OCI-LY7 (cell line): Measurements from ENCODE around the gene MVB12B. TPM values are rescaled to one million over a fixed set of nuclear protein-coding genes. Genes with fewer than 3 reads are reported as not detected.
A peak's percentile ranks its signal among the peaks of the same experiment; 100 is the strongest.

Experiments used
- BruUV-seq: library from RNA; stranded (reverse); fragments of 400-500 nt; replicated peaks from 2 replicates; lab custom pipeline; 2021; lab: Mats Ljungman, UMichigan
- CTCF ChIA-PET: fragments of 300-600 bp; sonication (Branson Sonifier 250); formaldehyde crosslinking; loops from one replicate; lab custom pipeline; 2022; ENCODE audit warnings: antibody characterized with exemption; ENCODE audit not compliant: unreplicated experiment; lab: Charles Lee
- POLR2A ChIA-PET: fragments of 300-600 bp; sonication (Branson Sonifier 250); formaldehyde crosslinking; loops from one replicate; lab custom pipeline; 2022; ENCODE audit warnings: antibody characterized with exemption; lab: Charles Lee
- DNase-seq: peaks from one replicate; pipeline ENCODE4 v3.0.0-alpha.2; 2015; ENCODE audit warnings: low spot score
- H2AFZ ChIP-seq: fragments of 200-600 bp; sonication (generic), shearing (Covaris generic); 2 replicates; pipeline ENCODE4 v1.6.1; 2014; ENCODE audit warnings: mild to moderate bottlenecking, antibody characterized with exemption, low read length, moderate library complexity
- H3K27ac ChIP-seq: fragments of 200-600 bp; sonication (generic); 2 replicates; pipeline ENCODE4 v1.5.1; 2014; ENCODE audit warnings: mixed run types, low read depth, mild to moderate bottlenecking, moderate library complexity, low read length, inconsistent platforms; ENCODE audit not compliant: poor library complexity, severe bottlenecking
- H3K36me3 ChIP-seq: fragments of 200-600 bp; sonication (generic); 2 replicates; pipeline ENCODE4 v1.6.1; 2014; ENCODE audit warnings: mild to moderate bottlenecking, antibody characterized with exemption, low read length, moderate library complexity, mixed read lengths; ENCODE audit not compliant: insufficient read depth
- H3K4me1 ChIP-seq: fragments of 200-600 bp; sonication (generic); 2 replicates; pipeline ENCODE4 v1.5.1; 2014; ENCODE audit warnings: mild to moderate bottlenecking, low read length; ENCODE audit not compliant: insufficient read depth, poor library complexity, severe bottlenecking
- H3K4me2 ChIP-seq: fragments of 200-600 bp; sonication (generic); 2 replicates; pipeline ENCODE4 v1.6.1; 2014; ENCODE audit warnings: mild to moderate bottlenecking, low read length
- H3K4me3 ChIP-seq: fragments of 200-600 bp; sonication (generic); 2 replicates; pipeline ENCODE4 v1.5.1; 2014; ENCODE audit warnings: mild to moderate bottlenecking, low read depth, low read length; ENCODE audit not compliant: poor library complexity, severe bottlenecking
- H3K79me2 ChIP-seq: fragments of 200-600 bp; sonication (generic); 2 replicates; pipeline ENCODE4 v1.6.1; 2016; ENCODE audit warnings: low read depth, mild to moderate bottlenecking, low read length, moderate library complexity, mixed read lengths; ENCODE audit not compliant: insufficient read depth
- H3K9me2 ChIP-seq: fragments of 200-600 bp; sonication (generic); 2 replicates; pipeline ENCODE4 v1.6.1; 2016; ENCODE audit warnings: mild to moderate bottlenecking, low read length, mixed read lengths; ENCODE audit not compliant: insufficient read depth
- H3K9me3 ChIP-seq: fragments of 200-600 bp; sonication (generic); 2 replicates; pipeline ENCODE4 v1.6.1; 2014; ENCODE audit warnings: mild to moderate bottlenecking, mixed run types, low read length, mixed read lengths
- H4K20me1 ChIP-seq: fragments of 200-600 bp; sonication (generic); 2 replicates; pipeline ENCODE4 v1.6.1; 2014; ENCODE audit warnings: mild to moderate bottlenecking, antibody characterized with exemption, low read length, moderate library complexity, mixed read lengths; ENCODE audit not compliant: insufficient read depth
- CTCF ChIP-seq: fragments of 200-600 bp; sonication (generic); conservative IDR thresholded peaks from 2 replicates; pipeline ENCODE4 v1.5.1; 2014; ENCODE audit warnings: mild to moderate bottlenecking, antibody characterized with exemption, low read length, moderate library complexity, mixed read lengths
- EZH2phosphoT487 ChIP-seq: fragments of 200-600 bp; sonication (generic); IDR thresholded peaks from 2 replicates; pipeline ENCODE4 v1.6.1; 2018; ENCODE audit warnings: low read depth, borderline replicate concordance, mild to moderate bottlenecking, mixed run types, antibody characterized with exemption, low read length, moderate library complexity, mixed read lengths
- intact Hi-C: fragments of 100-400 bp; cut with micrococcal nuclease; formaldehyde crosslinking; loops from one replicate; pipeline ENCODE4 v1.10.0; 2022; ENCODE audit not compliant: unreplicated experiment
- total RNA-seq, 2 experiments: library from RNA; depleted of rRNA in 1 of 2; stranded (reverse); fragments of >200 nt in 1 of 2; shearing (Covaris generic) in 1 of 2; gene quantifications; 2 replicates each; pipeline ENCODE4 v1.2.3, GENCODE V29; 2014 to 2022

Gene MVB12B
- total RNA-seq, 2 experiments from 2014 or later = 1.3 TPM; not detected in 1

- Histone ChIP-seq H3K4me1 (peaks cover 5% of the 10 kb centered on the region), H3K79me2 (no peaks in the 10 kb centered on the region), H3K9me2 (no peaks in the 10 kb centered on the region), H3K27ac (no peak overlapping the region), H3K36me3 (no peaks in the 10 kb centered on the region), H3K4me3 (no peak overlapping the region), H4K20me1 (no peaks in the 10 kb centered on the region), H2AFZ (no peak overlapping the region), H3K4me2 (no peak overlapping the region), H3K9me3 (no peaks in the 10 kb centered on the region)
- TF ChIP-seq CTCF (peak; percentile 92), EZH2phosphoT487 (no peak)
- ChIA-PET CTCF (interaction anchor here (1.0 kb wide), 1 partner anchor 57 kb away, joined by 4 read pairs; no protein-coding TSS in a partner anchor), POLR2A (interaction anchor here (0.6 to 0.7 kb wide), 2 partner anchors 19 to 1444 kb away, joined by 3 to 4 read pairs; no protein-coding TSS in a partner anchor)
- intact Hi-C loops = loop anchor here (1.0 kb wide), 1 partner anchor 58 kb away; no protein-coding TSS in a partner anchor
- no TSS peak for BruUV-seq
- DNase-seq = peak; percentile 69
Observed at GRCh38 chr9:126500600-126501382, 174.2 kb downstream of the MVB12B start.

- Histone ChIP-seq H3K36me3 (no peaks in the 10 kb centered on the region), H3K4me2 (no peak overlapping the region), H2AFZ (no peak overlapping the region), H3K79me2 (no peaks in the 10 kb centered on the region), H3K4me3 (no peak overlapping the region), H3K9me3 (no peaks in the 10 kb centered on the region), H3K4me1 (peaks cover 5% of the 10 kb centered on the region), H3K9me2 (no peaks in the 10 kb centered on the region), H3K27ac (no peak overlapping the region), H4K20me1 (no peaks in the 10 kb centered on the region)
- CTCF ChIA-PET = interaction anchor here (1.0 kb wide), 1 partner anchor 56 kb away, joined by 4 read pairs; no protein-coding TSS in a partner anchor
- TF ChIP-seq CTCF (no peak), EZH2phosphoT487 (no peak)
- no TSS peak for BruUV-seq
- intact Hi-C loops = loop anchor here (1.0 kb wide), 1 partner anchor 57 kb away; no protein-coding TSS in a partner anchor
- POLR2A ChIA-PET = interaction anchor here (0.6 kb wide), 1 partner anchor 74 kb away, joined by 6 read pairs; no protein-coding TSS in a partner anchor
- DNase-seq = no peak
Observed at GRCh38 chr9:126501383-126502331, 175.0 kb downstream of the MVB12B start.
